Measurements from ENCODE around the gene KRT12. TPM values are rescaled to one million over a fixed set of nuclear protein-coding genes. Genes with fewer than 3 reads are reported as not detected.

The KRT12 gene
- total RNA-seq, 2 donors from 2014 or later = not detected

DNA sequence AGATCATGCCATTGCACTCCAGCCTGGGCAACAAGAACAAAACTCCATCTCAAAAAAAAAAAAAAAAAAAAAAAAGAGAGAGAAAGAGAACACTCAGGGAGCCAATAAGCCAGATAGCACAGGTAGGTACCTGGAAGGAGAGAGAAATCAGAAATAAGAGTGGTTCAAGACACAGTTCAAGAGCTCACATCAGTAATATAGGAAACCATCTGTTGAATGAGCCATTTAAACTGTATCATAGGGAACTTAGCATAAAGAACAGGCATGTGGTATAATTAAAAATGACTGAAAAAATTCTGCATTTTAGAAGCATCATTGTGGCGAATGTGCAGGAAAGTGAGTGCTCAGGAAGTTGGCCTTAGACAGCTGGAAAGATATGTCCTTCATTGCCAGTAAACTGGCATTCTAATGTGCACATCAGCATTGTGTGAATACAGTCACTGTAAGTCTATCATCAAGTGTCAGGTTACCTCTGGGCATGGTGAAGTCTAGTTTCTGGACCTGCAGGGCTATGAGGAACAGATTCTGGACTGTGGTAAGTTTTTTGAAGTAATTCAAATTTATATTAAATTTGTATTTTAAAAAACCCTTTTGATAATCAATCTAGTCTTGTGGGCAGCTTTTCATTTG lies 20.4 kb downstream of the KRT12 start:
- H3K36me3 Mint-ChIP-seq (ENCODE audit: low read depth) = peaks cover 3% of the 10 kb centered on the region
- peaks cover 65% of the 10 kb centered on the region for H3K27me3 Mint-ChIP-seq
- no peak overlapping the region for H3K4me3 Mint-ChIP-seq
- no peaks in the 10 kb centered on the region for H3K4me1 Mint-ChIP-seq
- no peak for DNase-seq
- no peak overlapping the region for H3K27ac Mint-ChIP-seq
- H3K9me3 ChIP-seq (ENCODE audit: control insufficient read depth, low read length, poor library complexity, severe bottlenecking) = no peaks in the 10 kb centered on the region
- no peak for ATAC-seq

DNA sequence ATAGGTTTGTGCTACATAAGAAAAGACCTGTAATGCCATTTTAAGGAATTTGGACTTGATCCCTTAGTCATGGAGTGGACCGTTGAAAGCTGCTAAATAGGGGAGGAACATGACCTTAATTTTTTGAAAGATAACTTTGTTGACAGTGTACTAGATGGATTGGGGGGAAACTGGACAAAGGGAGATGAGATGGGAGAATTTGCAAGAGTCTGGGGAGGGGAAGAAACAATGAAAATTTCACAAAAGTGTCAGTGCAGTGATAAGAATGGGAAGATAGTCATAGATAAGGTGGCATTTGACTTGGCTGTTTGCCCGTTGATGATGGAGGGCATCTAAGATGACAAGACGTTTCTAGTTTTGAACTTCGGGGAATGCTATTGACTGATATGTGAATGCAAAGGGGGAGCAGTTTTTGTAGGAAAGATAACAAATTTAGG lies 22.3 kb downstream of the KRT12 start:
- Mint-ChIP-seq H3K27me3 (peaks cover 74% of the 10 kb centered on the region), H3K4me3 (no peak overlapping the region), H3K4me1 (no peaks in the 10 kb centered on the region), H3K27ac (no peak overlapping the region), H3K36me3 (ENCODE audit: low read depth) (peaks cover 2% of the 10 kb centered on the region)
- H3K9me3 ChIP-seq (ENCODE audit: control insufficient read depth, low read length, poor library complexity, severe bottlenecking) = no peaks in the 10 kb centered on the region
- DNase-seq (no peak), ATAC-seq (no peak)

DNA sequence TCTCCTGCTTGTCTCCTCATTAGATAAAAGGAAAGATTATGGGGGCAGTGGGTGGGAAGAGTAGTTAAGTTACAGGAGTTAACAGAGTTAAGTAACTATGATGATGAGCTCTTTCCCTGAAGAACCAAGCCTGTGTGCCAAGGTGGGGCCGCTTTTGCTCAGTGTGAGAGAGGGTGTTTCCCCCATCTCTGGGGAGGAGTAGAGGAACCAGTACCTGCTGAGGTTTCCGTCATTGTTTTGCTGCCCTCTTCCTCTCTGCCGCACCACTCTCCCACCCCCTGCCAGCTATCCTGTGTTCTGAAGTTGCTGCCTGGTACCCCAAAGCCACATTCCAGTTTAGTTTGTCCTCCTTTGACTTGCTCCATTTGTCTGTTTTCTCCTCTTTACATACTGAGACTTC lies 23.8 kb downstream of the KRT12 start:
- no peak overlapping the region for H3K27ac Mint-ChIP-seq
- peaks cover 77% of the 10 kb centered on the region for H3K27me3 Mint-ChIP-seq
- H3K4me3 Mint-ChIP-seq = no peak overlapping the region
- ATAC-seq (no peak), DNase-seq (no peak)
- no peaks in the 10 kb centered on the region for H3K9me3 ChIP-seq (ENCODE audit: control insufficient read depth, low read length, poor library complexity, severe bottlenecking)
- peaks cover 5% of the 10 kb centered on the region for H3K36me3 Mint-ChIP-seq (ENCODE audit: low read depth)
- H3K4me1 Mint-ChIP-seq = no peaks in the 10 kb centered on the region

DNA sequence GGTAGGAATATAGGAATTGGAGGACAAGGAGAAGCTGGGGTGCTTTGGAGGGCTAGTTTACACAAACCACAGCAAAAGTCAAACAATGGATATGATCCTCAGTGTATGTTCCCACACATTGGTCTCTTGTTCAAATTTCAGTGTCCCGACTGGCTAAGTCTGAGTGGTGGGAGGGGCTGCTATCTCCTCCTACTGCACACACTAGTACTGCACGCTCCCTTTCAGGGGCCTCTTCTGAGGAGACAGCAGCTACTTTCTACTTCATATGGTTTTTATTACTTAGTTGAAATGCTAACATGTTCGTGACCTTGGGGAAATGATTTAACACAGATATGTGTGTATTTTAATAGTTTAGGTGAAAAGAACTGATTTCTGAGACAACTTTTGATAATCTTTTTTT lies 25.8 kb downstream of the KRT12 start:
- peaks cover 68% of the 10 kb centered on the region for H3K27me3 Mint-ChIP-seq

DNA sequence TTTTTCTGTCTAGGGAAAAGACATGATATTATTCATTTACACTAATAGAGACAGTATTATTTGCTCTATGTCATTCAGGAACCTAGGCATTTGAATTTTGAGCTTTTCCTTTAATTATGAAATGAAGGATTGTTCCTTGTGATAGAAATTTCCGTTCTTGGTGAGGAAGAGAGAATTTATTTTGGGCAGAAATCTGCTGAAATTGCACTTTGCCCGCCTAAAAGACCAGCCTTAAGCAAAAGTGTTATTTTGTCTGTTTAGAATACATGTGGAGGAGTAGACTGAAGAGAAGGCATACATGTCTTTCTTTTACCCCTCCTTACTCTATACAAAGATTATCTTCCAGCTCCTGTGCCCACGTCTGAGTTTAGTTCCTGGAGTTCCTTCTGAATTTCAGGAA lies 27.8 kb downstream of the KRT12 start:
- DNase-seq (no peak), ATAC-seq (no peak)
- H3K27me3 Mint-ChIP-seq = peaks cover 48% of the 10 kb centered on the region
- no peaks in the 10 kb centered on the region for H3K4me1 Mint-ChIP-seq
- no peak overlapping the region for H3K27ac Mint-ChIP-seq
- H3K36me3 Mint-ChIP-seq (ENCODE audit: low read depth) = peaks cover 15% of the 10 kb centered on the region
- H3K9me3 ChIP-seq (ENCODE audit: control insufficient read depth, low read length, poor library complexity, severe bottlenecking) = no peaks in the 10 kb centered on the region
- no peak overlapping the region for H3K4me3 Mint-ChIP-seq

More for the DNA sequence above, 25.8 kb downstream of the KRT12 start:
- Mint-ChIP-seq H3K36me3 (ENCODE audit: low read depth) (peaks cover 5% of the 10 kb centered on the region), H3K4me1 (no peaks in the 10 kb centered on the region), H3K27ac (no peak overlapping the region), H3K4me3 (no peak overlapping the region)
- H3K9me3 ChIP-seq (ENCODE audit: control insufficient read depth, low read length, poor library complexity, severe bottlenecking) = no peaks in the 10 kb centered on the region
- DNase-seq (no peak), ATAC-seq (no peak)

DNA sequence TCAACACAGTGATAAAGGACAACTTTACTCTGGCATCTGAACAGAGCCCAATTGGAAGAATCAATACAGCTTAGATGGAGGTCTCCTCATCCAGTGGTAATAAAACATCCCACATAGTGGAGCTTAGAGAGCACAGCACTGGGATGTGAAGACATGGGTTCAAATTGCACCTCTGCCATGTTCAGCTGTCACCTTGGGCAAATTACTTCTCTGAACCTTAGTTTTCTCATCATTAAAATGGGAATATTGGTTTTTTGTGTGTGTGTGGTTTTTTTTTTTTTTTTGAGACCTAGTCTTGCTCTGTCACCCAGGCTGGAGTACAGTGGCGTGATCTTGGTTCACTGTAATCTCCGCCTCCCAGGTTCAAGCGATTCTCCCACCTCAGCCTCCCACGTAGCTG lies 31.0 kb downstream of the KRT12 start:
- Mint-ChIP-seq H3K27me3 (peaks cover 19% of the 10 kb centered on the region), H3K36me3 (ENCODE audit: low read depth) (peaks cover 13% of the 10 kb centered on the region), H3K4me3 (no peak overlapping the region), H3K27ac (no peak overlapping the region), H3K4me1 (peaks cover 3% of the 10 kb centered on the region)
- no peak for DNase-seq
- no peak for ATAC-seq
- no peaks in the 10 kb centered on the region for H3K9me3 ChIP-seq (ENCODE audit: control insufficient read depth, low read length, poor library complexity, severe bottlenecking)

DNA sequence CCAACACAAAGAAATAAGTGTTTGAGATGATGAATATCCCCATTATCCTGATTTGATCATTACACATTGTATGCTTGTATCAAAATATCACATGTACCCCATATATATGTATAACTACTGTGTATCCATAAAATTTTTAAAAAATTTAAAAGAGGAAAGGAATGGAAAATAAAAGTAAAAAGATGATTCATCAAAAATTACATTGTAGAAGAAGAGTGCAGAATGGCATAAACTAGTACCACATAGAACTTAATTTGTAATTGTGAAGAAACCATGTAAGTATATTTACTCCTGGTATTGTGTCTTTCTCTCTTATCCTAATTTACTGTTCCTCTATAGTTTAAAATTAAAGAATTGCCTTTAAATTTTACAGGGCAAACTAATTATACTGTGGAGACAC lies 33.1 kb downstream of the KRT12 start:
- Mint-ChIP-seq H3K27me3 (no peaks in the 10 kb centered on the region), H3K4me3 (no peak overlapping the region), H3K36me3 (ENCODE audit: low read depth) (peaks cover 10% of the 10 kb centered on the region), H3K27ac (no peak overlapping the region), H3K4me1 (peaks cover 3% of the 10 kb centered on the region)
- no peaks in the 10 kb centered on the region for H3K9me3 ChIP-seq (ENCODE audit: control insufficient read depth, low read length, poor library complexity, severe bottlenecking)
- ATAC-seq (no peak), DNase-seq (no peak)

DNA sequence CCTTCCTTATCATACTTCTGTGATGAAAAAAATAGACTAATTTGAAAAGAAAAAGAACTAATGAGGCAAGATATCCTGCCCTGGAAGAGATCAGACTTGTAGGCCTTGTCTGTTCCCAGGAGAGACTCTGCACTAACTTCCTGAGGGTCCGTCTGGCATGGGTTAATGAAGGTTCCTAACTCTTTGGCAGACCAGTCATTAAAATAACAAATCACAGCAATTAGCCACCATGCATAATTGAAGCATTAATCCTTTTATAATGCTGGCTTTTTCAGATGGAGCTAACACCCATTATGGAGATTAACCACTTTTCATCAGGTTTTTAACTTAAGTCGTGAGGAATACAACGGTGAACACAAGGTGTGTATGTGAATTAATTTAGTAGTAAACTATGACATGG lies 34.2 kb downstream of the KRT12 start:
- ATAC-seq = no peak
- H3K27me3 Mint-ChIP-seq = no peaks in the 10 kb centered on the region
- peaks cover 6% of the 10 kb centered on the region for H3K4me1 Mint-ChIP-seq
- DNase-seq = no peak
- no peak overlapping the region for H3K27ac Mint-ChIP-seq
- H3K4me3 Mint-ChIP-seq = no peak overlapping the region
- H3K36me3 Mint-ChIP-seq (ENCODE audit: low read depth) = peaks cover 10% of the 10 kb centered on the region
- H3K9me3 ChIP-seq (ENCODE audit: control insufficient read depth, low read length, poor library complexity, severe bottlenecking) = no peaks in the 10 kb centered on the region

DNA sequence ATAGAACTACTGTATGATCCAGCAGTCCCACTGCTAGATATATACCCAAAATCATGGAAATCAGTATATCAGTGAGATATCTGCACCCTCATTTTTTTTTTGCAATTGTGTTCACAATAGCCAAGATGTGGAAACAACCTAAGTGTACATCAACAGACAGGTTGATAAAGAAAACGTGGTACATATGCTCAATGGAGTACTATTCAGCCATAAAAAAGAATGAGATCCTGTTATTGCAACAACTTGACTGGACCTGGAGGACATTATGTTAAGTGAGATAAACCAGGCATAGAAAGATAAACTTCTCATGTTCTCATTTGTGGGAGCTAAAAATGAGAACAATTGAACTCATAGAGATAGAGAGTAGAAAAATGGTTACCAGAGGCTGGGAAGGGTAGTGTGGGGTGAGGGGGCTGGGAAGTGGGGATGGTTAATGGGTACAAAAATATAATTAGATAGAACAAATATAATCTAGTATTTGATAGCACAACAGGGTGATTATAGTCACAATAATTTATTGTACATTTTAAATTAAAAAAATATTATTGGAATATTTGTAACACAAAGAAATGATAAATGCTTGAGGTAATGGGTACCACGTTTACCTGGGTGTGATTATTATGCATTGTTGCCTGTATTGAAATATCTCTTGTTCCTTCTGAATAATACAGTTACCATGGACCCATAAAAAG lies 36.8 kb downstream of the KRT12 start:
- ATAC-seq (no peak), DNase-seq (no peak)
- Mint-ChIP-seq H3K27me3 (peaks cover 21% of the 10 kb centered on the region), H3K4me1 (peaks cover 12% of the 10 kb centered on the region), H3K4me3 (no peak overlapping the region), H3K27ac (no peak overlapping the region), H3K36me3 (ENCODE audit: low read depth) (peaks cover 14% of the 10 kb centered on the region)
- no peaks in the 10 kb centered on the region for H3K9me3 ChIP-seq (ENCODE audit: control insufficient read depth, low read length, poor library complexity, severe bottlenecking)

DNA sequence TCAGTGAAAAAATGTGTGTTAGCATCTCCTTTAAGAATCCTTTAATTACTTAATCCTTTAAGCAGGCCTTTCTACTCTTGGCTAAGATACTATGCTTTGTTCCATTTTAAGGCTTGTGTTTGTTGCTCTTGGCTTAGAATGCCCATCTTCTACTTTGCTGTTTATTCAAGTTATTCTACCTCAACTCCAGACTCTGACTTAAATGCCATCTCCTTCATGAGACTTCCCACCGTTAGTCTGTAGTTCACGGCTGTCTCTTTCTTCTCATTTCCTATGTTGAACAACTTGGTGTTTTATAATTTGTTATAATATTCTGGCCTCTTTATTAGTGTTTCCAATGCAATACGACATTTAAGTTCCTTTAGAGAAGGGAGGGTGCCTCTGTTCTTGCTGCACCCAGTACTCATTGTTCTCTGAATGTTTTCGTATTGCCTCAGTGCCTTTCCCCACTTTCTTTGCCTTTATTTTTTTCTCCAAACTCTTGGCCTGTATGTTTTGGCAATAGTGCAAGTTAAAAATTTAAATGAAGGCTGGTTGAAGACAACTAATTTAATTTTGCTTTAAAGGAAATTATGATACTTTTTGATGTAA lies 38.5 kb downstream of the KRT12 start:
- Mint-ChIP-seq H3K4me1 (peaks cover 11% of the 10 kb centered on the region), H3K36me3 (ENCODE audit: low read depth) (peaks cover 8% of the 10 kb centered on the region), H3K4me3 (no peak overlapping the region), H3K27me3 (peaks cover 22% of the 10 kb centered on the region), H3K27ac (no peak overlapping the region)
- no peak for ATAC-seq
- no peak for DNase-seq
- H3K9me3 ChIP-seq (ENCODE audit: control insufficient read depth, low read length, poor library complexity, severe bottlenecking) = no peaks in the 10 kb centered on the region

DNA sequence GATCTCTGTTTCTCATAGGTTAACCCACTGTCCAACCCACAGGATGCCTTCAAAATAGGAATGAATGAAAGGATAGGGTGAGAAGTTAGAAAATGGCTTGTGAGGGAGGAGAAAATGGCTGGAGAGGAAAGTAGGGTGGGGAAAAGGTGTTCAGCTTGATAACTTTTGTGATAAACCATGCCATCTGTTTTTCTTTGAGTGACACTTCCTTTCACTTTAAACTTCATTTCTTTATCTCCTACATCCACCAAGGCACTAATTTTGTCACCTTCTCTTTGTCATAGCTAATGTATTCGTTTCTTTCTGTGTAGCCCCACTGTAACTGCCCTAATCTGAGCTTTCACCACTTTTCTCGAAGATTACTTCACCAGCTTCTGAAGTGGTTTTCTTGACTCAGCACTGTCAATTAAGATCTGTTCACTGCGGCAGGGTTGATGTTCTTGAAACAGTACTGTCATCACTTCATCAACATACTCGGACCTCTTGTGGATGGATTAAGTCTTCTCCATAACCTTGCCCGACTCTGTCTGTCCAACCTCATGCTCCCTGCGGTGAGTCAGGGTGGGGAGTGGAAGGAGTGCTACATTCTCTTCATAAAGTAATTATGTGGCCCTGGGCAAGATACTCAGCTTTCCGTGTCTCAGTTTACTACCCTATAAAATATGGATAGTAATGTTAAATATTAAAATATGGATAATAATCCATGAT lies 39.1 kb downstream of the KRT12 start:
- no peak overlapping the region for H3K27ac Mint-ChIP-seq
- H3K36me3 Mint-ChIP-seq (ENCODE audit: low read depth) = peaks cover 8% of the 10 kb centered on the region
- peaks cover 9% of the 10 kb centered on the region for H3K4me1 Mint-ChIP-seq
- H3K9me3 ChIP-seq (ENCODE audit: control insufficient read depth, low read length, poor library complexity, severe bottlenecking) = no peaks in the 10 kb centered on the region
- no peak overlapping the region for H3K4me3 Mint-ChIP-seq
- peaks cover 22% of the 10 kb centered on the region for H3K27me3 Mint-ChIP-seq
- no peak for ATAC-seq
- no peak for DNase-seq

DNA sequence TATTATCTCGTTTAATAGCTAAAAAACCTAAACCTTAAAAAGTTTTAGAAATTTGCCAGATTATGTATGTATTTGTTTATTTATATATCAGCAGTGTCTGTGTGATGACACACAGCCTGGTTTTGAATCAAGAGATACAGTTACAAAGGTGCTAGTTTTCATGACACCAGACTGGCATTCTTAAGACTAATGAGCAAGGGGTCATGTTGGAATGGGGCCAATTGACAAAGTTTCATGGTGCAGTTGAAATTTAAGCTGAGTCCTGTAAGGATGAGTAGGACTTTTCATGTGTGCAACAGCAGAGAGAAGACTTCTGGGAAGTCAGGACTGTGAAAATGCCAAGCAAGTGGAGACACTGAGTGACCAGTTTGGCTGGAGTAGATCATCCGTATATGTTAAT lies 41.4 kb downstream of the KRT12 start:
- Mint-ChIP-seq H3K4me3 (no peak overlapping the region), H3K27ac (no peak overlapping the region), H3K4me1 (peaks cover 9% of the 10 kb centered on the region), H3K27me3 (peaks cover 22% of the 10 kb centered on the region), H3K36me3 (ENCODE audit: low read depth) (peaks cover 8% of the 10 kb centered on the region)
- H3K9me3 ChIP-seq (ENCODE audit: control insufficient read depth, low read length, poor library complexity, severe bottlenecking) = no peaks in the 10 kb centered on the region
- DNase-seq (no peak), ATAC-seq (no peak)

DNA sequence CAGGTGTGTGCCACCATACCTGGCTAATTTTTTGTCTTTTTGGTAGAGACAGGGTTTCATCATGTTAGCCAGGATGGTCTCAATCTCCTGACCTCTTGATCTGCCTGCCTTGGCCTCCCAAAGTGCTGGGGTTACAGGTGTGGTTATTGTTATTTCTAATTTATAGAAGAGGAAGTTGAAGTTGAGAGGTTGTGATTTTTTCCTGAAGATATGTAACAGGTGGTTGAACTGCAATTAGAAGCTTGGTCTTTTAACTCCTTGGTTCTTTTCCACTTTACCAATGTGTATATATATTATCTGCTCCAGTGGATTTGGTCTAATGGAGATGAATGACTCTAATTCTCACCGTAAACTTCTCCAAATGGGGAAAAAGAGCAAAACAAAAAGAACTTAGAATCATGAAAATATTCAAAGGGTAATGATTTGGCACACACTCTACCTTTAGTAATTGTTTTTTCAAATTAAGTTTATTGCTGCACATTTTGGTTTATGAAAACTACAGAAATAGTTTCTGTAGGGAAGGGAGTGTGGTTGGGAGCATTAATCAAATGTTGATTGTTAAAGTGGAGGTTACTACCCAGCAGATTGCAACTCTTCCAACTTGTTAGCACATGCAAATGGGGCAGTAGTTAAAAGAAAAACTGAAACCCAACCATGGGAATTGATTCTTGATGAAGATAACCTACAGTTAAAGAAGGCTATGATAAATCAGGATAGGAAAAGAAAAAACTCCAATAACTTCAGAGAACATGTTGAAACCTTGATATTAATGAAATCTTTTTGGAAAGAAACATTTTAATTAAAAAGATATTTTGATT lies 42.8 kb downstream of the KRT12 start:
- H3K36me3 Mint-ChIP-seq (ENCODE audit: low read depth) = peaks cover 8% of the 10 kb centered on the region

More for the DNA sequence above, 42.8 kb downstream of the KRT12 start:
- Mint-ChIP-seq H3K4me1 (peaks cover 9% of the 10 kb centered on the region), H3K27me3 (peaks cover 29% of the 10 kb centered on the region), H3K27ac (no peak overlapping the region), H3K4me3 (no peak overlapping the region)
- ATAC-seq (no peak), DNase-seq (no peak)
- H3K9me3 ChIP-seq (ENCODE audit: control insufficient read depth, low read length, poor library complexity, severe bottlenecking) = no peaks in the 10 kb centered on the region

Data from T-helper 17 cell (primary cell).